Activated CD8-positive, alpha-beta T cell treated with anti-CD3 and anti-CD28 coated beads, Interleukin-2, amount 10 ng/mL, durations not matched to agents 7 days and 5 days (primary cell): ENCODE results near the gene BCL2. TPM values are rescaled to one million over a fixed set of nuclear protein-coding genes. Genes with fewer than 3 reads are reported as not detected.
A peak's percentile ranks its signal among the peaks of the same experiment; 100 is the strongest.

Experiments used
- ATAC-seq: fragments of 150-1000 bp; cut with Tn5 transposase; one replicate; pipeline ENCODE4 v1.10.0; 2021; ENCODE audit warnings: moderate library complexity
- CTCF ChIA-PET: fragments of 350-600 bp; sonication (Branson Sonifier 250); formaldehyde crosslinking; loops from one replicate; lab custom pipeline; 2021; ENCODE audit warnings: antibody characterized with exemption; lab: Charles Lee
- POLR2A ChIA-PET: fragments of 350-600 bp; sonication (Branson Sonifier 250); formaldehyde crosslinking; loops from one replicate; lab custom pipeline; 2021; ENCODE audit warnings: antibody characterized with exemption; lab: Charles Lee
- DNase-seq: peaks from one replicate; pipeline ENCODE4 v3.0.0-alpha.2; 2020
- H3K27ac Mint-ChIP-seq: one replicate; pipeline ENCODE4 v1.8.0; 2021; ENCODE audit warnings: mild to moderate bottlenecking, mixed read lengths
- H3K27me3 Mint-ChIP-seq: one replicate; pipeline ENCODE4 v1.8.0; 2021; ENCODE audit warnings: low read depth, mixed read lengths
- H3K36me3 Mint-ChIP-seq: one replicate; pipeline ENCODE4 v1.8.0; 2021; ENCODE audit warnings: low read depth, mixed read lengths
- H3K4me1 Mint-ChIP-seq: one replicate; pipeline ENCODE4 v1.8.0; 2021; ENCODE audit warnings: low read depth, mixed read lengths
- H3K4me3 Mint-ChIP-seq: one replicate; pipeline ENCODE4 v1.8.0; 2021; ENCODE audit warnings: mild to moderate bottlenecking, mixed read lengths
- H3K9me3 Mint-ChIP-seq: one replicate; pipeline ENCODE4 v1.8.0; 2022; ENCODE audit warnings: mixed read lengths; ENCODE audit not compliant: insufficient read depth
- total RNA-seq, 2 experiments: library from RNA; stranded (reverse); gene quantifications; one replicate each; pipeline ENCODE4 v1.2.3, GENCODE V29; 2021

The BCL2 gene
- total RNA-seq, 2 experiments from 2014 or later = 140 TPM

- Mint-ChIP-seq H3K27ac (peak overlapping the region; percentile 43), H3K4me1 (peaks cover 39% of the 10 kb centered on the region), H3K4me3 (no peak overlapping the region), H3K27me3 (no peaks in the 10 kb centered on the region), H3K9me3 (no peaks in the 10 kb centered on the region), H3K36me3 (peaks cover 76% of the 10 kb centered on the region)
- ChIA-PET CTCF (interaction anchor here (0.9 to 10.8 kb wide), 2 partner anchors 9 to 174 kb away, joined by 4 to 108 read pairs; partner anchors contain the start of gene BCL2), POLR2A (interaction anchor here (1.0 kb wide), 1 partner anchor 9 kb away, joined by 5 read pairs; no protein-coding TSS in a partner anchor)
- ATAC-seq = no peak
- DNase-seq = no peak
These were observed 173.6 kb downstream of the BCL2 start for GRCh38 chr18:63145851-63146555.

- Mint-ChIP-seq H3K27me3 (no peaks in the 10 kb centered on the region), H3K4me3 (no peak overlapping the region), H3K9me3 (no peaks in the 10 kb centered on the region), H3K27ac (no peak overlapping the region), H3K36me3 (peaks cover 77% of the 10 kb centered on the region), H3K4me1 (peaks cover 38% of the 10 kb centered on the region)
- POLR2A ChIA-PET = interaction anchor here (1.0 kb wide), 1 partner anchor 10 kb away, joined by 5 read pairs; no protein-coding TSS in a partner anchor
- CTCF ChIA-PET = interaction anchor here (0.9 to 10.8 kb wide), 2 partner anchors 9 to 174 kb away, joined by 4 to 108 read pairs; partner anchors contain the start of gene BCL2
- no peak for DNase-seq
- no peak for ATAC-seq
These were observed 174.3 kb downstream of the BCL2 start for GRCh38 chr18:63145166-63145850.

DNA sequence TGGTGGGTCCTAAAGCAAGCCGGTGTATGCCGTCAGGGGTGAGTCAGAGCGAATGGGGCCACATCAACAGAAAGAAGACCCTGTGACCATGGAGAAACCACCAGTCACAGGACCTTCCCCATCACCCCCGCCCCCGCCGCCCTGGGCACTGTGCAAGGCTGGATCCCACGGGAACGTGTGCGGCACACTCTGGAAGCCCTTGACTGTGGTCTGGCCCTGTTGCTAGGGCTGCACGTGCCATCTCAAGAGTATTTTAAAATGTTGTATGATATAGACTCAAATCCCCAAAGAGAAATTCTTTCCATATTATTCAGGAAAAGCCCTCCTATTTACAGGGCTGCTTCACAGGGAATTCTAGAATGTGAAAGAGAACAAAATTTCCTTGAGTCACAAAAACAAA lies 174.8 kb downstream of the BCL2 start:
- Mint-ChIP-seq H3K4me1 (peaks cover 44% of the 10 kb centered on the region), H3K27me3 (no peaks in the 10 kb centered on the region), H3K9me3 (no peaks in the 10 kb centered on the region), H3K27ac (no peak overlapping the region), H3K4me3 (no peak overlapping the region), H3K36me3 (peaks cover 76% of the 10 kb centered on the region)
- no peak for ATAC-seq
- POLR2A ChIA-PET = interaction anchor here (1.0 kb wide), 1 partner anchor 10 kb away, joined by 5 read pairs; no protein-coding TSS in a partner anchor
- CTCF ChIA-PET = interaction anchor here (0.9 to 10.8 kb wide), 2 partner anchors 10 to 175 kb away, joined by 4 to 108 read pairs; partner anchors contain the start of gene BCL2
- DNase-seq = no peak

DNA sequence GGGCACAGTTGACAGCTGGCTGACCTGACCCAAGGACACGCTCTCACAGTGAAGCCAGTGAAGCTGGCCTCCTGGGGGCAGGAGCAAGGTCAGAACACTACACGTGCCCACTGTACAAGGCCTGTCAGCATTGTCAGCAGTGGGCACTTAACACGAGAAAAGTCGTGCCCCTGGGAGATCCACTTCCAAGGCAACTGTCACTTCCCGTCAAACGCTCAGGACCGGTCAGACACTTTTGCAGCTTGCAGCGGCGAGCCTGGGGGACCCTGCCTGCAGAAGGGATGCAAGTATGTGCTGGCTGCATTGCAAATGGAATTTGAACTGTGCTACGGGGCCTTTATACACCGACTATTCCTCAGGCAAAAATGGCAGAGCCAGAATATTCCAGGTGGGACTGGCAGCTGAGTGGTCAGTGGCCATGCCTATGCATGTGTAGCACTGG lies 176.2 kb downstream of the BCL2 start:
- no peak for DNase-seq
- Mint-ChIP-seq H3K4me3 (no peak overlapping the region), H3K27me3 (no peaks in the 10 kb centered on the region), H3K9me3 (no peaks in the 10 kb centered on the region), H3K4me1 (peaks cover 55% of the 10 kb centered on the region), H3K27ac (no peak overlapping the region), H3K36me3 (peaks cover 71% of the 10 kb centered on the region)
- no peak for ATAC-seq
- CTCF ChIA-PET = interaction anchor here (0.8 to 10.8 kb wide), 4 partner anchors 11 to 179 kb away, joined by 3 to 108 read pairs (median 10); no protein-coding TSS in a partner anchor
- POLR2A ChIA-PET = interaction anchor here (1.3 to 1.8 kb wide), 4 partner anchors 9 to 175 kb away, joined by 3 to 5 read pairs (median 4); partner anchors contain the start of gene BCL2

GRCh38 chr18:63142594-63143225 lies 176.9 kb downstream of the BCL2 start:
- POLR2A ChIA-PET = interaction anchor here (1.3 to 1.8 kb wide), 4 partner anchors 10 to 176 kb away, joined by 3 to 5 read pairs (median 4); partner anchors contain the start of gene BCL2
- CTCF ChIA-PET = interaction anchor here (0.7 to 10.8 kb wide), 4 partner anchors 11 to 180 kb away, joined by 3 to 108 read pairs (median 9); no protein-coding TSS in a partner anchor
- H3K4me3 Mint-ChIP-seq = no peak overlapping the region
- H3K36me3 Mint-ChIP-seq = peaks cover 72% of the 10 kb centered on the region
- peaks cover 59% of the 10 kb centered on the region for H3K4me1 Mint-ChIP-seq
- DNase-seq (no peak), ATAC-seq (no peak)
- no peaks in the 10 kb centered on the region for H3K27me3 Mint-ChIP-seq
- no peaks in the 10 kb centered on the region for H3K9me3 Mint-ChIP-seq
- H3K27ac Mint-ChIP-seq = peak overlapping the region; percentile 8

DNA sequence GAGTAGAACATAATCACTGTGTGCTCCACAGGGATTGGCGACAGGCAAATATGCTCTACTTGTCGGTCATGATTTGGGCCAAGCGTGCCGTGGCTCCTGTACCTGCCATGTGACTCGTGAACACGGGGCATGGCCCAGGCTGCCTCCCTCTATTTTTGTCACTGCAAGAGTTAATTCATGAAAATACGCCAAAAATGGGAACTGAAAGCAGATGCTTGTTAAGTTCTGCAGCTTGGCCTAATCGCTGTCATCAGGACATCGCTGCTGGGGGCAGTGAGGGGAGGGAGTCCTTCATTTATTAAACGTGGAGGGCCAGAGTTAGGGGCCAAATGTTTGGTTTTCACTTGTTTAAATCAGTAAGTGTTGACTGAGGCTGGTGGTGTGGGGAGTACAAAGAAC lies 177.8 kb downstream of the BCL2 start:
- Mint-ChIP-seq H3K4me1 (peaks cover 63% of the 10 kb centered on the region), H3K36me3 (peaks cover 71% of the 10 kb centered on the region), H3K27me3 (no peaks in the 10 kb centered on the region), H3K27ac (peak overlapping the region; percentile 17), H3K4me3 (no peak overlapping the region), H3K9me3 (no peaks in the 10 kb centered on the region)
- ATAC-seq = no peak
- ChIA-PET CTCF (interaction anchor here (1.5 to 10.8 kb wide), 3 partner anchors 10 to 176 kb away, joined by 4 to 108 read pairs (median 15); no protein-coding TSS in a partner anchor), POLR2A (no interaction called here)
- no peak for DNase-seq

DNA sequence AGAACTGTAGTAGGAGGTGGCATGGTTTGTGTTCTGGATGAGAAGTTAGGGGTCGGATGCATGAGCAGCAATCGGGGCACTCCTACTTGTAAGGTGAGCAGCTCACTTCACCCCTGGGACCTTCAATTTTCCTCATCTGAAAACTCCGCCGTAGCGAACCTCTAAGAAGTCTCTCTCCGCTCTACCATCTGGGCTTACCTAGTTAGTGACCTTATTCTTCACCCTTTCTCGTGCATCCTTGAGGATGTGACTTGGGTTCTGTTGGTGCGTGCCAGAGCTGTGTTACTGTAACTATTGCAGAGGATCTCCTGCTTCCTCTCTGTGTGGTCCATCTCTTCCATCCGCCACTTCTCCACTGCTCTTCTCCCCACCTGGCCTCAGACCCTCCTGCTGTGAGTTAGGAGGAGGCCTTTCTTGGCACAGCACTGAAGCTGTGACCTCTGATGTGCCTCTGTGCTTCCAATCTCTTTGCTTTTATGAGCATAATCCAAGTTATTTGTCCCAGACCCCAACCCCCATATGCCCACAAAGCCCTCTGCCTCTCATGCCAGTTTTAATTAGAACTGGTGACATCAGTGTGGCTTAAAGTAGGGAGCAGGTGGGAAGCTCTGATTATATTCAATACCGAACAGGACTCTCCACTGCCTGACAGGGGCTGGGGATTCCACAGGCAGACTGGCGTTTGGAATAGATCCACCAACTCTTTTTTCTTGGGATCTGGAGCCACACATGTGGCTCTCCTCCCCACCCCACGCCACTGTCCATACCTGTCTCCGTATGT lies 178.4 kb downstream of the BCL2 start:
- peaks cover 69% of the 10 kb centered on the region for H3K36me3 Mint-ChIP-seq
- H3K4me3 Mint-ChIP-seq = no peak overlapping the region
- H3K27me3 Mint-ChIP-seq = no peaks in the 10 kb centered on the region
- POLR2A ChIA-PET = no interaction called here
- H3K27ac Mint-ChIP-seq = no peak overlapping the region
- ATAC-seq = no peak
- no peak for DNase-seq
- H3K4me1 Mint-ChIP-seq = peaks cover 68% of the 10 kb centered on the region
- CTCF ChIA-PET = interaction anchor here (1.5 to 10.8 kb wide), 3 partner anchors 9 to 177 kb away, joined by 4 to 108 read pairs (median 11); no protein-coding TSS in a partner anchor
- H3K9me3 Mint-ChIP-seq = no peaks in the 10 kb centered on the region

- DNase-seq (no peak), ATAC-seq (no peak)
- Mint-ChIP-seq H3K9me3 (no peaks in the 10 kb centered on the region), H3K4me1 (peaks cover 77% of the 10 kb centered on the region), H3K36me3 (peaks cover 71% of the 10 kb centered on the region), H3K4me3 (no peak overlapping the region), H3K27ac (no peak overlapping the region), H3K27me3 (no peaks in the 10 kb centered on the region)
- ChIA-PET POLR2A (interaction anchor here (1.6 to 2.4 kb wide), 2 partner anchors 13 to 15 kb away, joined by 5 to 13 read pairs; no protein-coding TSS in a partner anchor), CTCF (interaction anchor here (1.6 to 10.8 kb wide), 4 partner anchors 8 to 183 kb away, joined by 6 to 108 read pairs (median 14); partner anchors contain the start of gene BCL2)
These were observed 179.5 kb downstream of the BCL2 start for GRCh38 chr18:63140038-63140450.

DNA sequence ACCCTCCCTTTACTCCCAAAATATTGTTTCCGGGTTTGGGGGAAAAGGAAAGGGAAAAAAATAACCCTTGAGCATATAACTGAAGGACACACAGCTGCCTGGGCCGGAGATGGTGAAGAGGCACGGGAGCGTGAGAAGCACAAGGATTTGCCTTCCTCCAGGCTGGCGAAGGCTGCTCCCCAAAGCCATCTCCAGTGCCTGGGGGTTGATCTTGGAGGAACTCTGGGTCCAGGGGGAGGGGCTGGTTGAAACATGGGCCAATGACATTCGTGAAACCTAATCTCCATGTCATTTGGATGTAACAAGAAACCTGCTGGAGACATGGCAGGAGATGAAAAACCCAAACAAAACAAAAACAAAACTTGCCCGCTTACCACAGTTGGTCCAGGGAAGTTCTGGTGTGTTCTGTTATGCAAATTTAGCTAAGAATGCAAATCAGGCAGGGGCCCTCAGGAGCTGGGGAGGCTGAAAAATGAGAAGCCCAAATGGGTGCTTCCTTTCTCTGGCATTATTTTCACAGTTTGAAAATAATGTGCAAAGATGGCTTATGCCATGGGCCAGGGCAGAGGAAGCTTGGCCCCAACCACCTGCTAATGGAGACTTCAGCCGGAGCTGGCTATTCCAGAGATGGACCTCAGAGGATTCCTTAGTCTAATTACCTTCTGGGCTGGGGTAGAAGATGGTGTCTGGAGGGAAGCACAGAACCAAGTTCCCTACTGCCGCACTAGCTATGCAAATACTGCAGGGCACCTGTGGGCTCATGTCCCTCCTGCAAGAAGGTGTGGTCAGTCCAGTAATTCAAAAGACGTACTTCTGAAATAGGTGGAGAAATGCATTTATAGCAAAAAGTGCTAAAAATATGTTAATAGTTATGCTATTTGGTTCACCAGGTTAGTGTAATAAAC lies 180.9 kb downstream of the BCL2 start:
- peak; percentile 54 for ATAC-seq
- H3K27me3 Mint-ChIP-seq = no peaks in the 10 kb centered on the region
- peak overlapping the region; percentile 95 for H3K27ac Mint-ChIP-seq
- POLR2A ChIA-PET = interaction anchor here (0.6 to 4.2 kb wide), 15 partner anchors 10 to 180 kb away, joined by 3 to 28 read pairs (median 3); partner anchors contain the start of gene BCL2
- peak overlapping the region; percentile 77 for H3K4me3 Mint-ChIP-seq
- CTCF ChIA-PET = interaction anchor here (1.0 to 10.8 kb wide), 7 partner anchors 8 to 185 kb away, joined by 3 to 108 read pairs (median 6); partner anchors contain the start of gene BCL2
- H3K4me1 Mint-ChIP-seq = peaks cover 75% of the 10 kb centered on the region
- H3K36me3 Mint-ChIP-seq = peaks cover 69% of the 10 kb centered on the region
- H3K9me3 Mint-ChIP-seq = no peaks in the 10 kb centered on the region
- DNase-seq = no peak
